Esophagus squamous epithelium (tissue), 5 donors: ENCODE results near the gene OR4C3. TPM values are rescaled to one million over a fixed set of nuclear protein-coding genes. Genes with fewer than 3 reads are reported as not detected.
"Not testable (repeated sequence)": the region's sequence is repeated elsewhere in the genome, so short reads cannot be mapped to it uniquely, and the experiment has no call there.

Experiments
- DNase-seq: peaks from one replicate; lab custom pipeline; 2025; lab: John Stamatoyannopoulos, UW
- H3K27ac ChIP-seq, 4 donors: fragments of 200-600 bp; sonication (generic); one replicate each; pipeline ENCODE4 v1.5.1; 2016 to 2019; ENCODE audit warnings: mild to moderate bottlenecking in 1 of 4
- H3K27me3 ChIP-seq, 4 donors: fragments of 200-600 bp; sonication (generic); 1 replicate in 3 of 4; 2 replicates in 1 of 4; pipeline versions ENCODE4 v1.5.1 to v1.6.0; 2017 to 2021; ENCODE audit warnings: antibody characterized with exemption in 1 of 4
- H3K36me3 ChIP-seq, 3 donors: fragments of 200-600 bp; sonication (generic); one replicate each; pipeline ENCODE4 v1.5.1; 2016 to 2019
- H3K4me1 ChIP-seq, 3 donors: fragments of 200-600 bp; sonication (generic); one replicate each; pipeline ENCODE4 v1.5.1; 2017 to 2019
- H3K4me3 ChIP-seq, 4 donors: fragments of 200-600 bp; sonication (generic); 1 replicate in 3 of 4; 2 replicates in 1 of 4; pipeline ENCODE4 v1.5.1; 2016 to 2019; ENCODE audit warnings: mild to moderate bottlenecking in 2 of 4, moderate library complexity in 1 of 4
- H3K9me3 ChIP-seq, 3 donors: fragments of 200-600 bp; sonication (generic); one replicate each; pipeline ENCODE4 v1.5.1; 2016 to 2019
- POLR2A ChIP-seq, 4 donors: fragments of 450-650 bp; IDR thresholded peaks; one replicate each; pipeline ENCODE4 v1.6.1; 2017; ENCODE audit warnings: antibody characterized with exemption in 4 of 4, mild to moderate bottlenecking in 4 of 4, moderate library complexity in 3 of 4
- WGBS, 2 donors: methylation state at CpG; one replicate each; pipeline ENCODE4 v1.1.5; 2018; 5-methylcytosine and 5-hydroxymethylcytosine counted together
- intact Hi-C: fragments of 100-400 bp; cut with DNase I; formaldehyde crosslinking; loops from one replicate; pipeline ENCODE4 v1.15.0; 2022
- total RNA-seq, 4 donors: library from RNA; depleted of rRNA; stranded (reverse); fragments of >200 nt; gene quantifications; one replicate each; pipeline ENCODE4 v1.1.0, GENCODE V29; 2016
- TF ChIP-seq, protein P1 (sequence below), 6 experiments: fragments of 450-650 bp in 4 of 6; fragments of 200-600 bp in 2 of 6; sonication (generic) in 2 of 6; IDR thresholded peaks; one replicate each; pipeline ENCODE4 v1.5.1; 2016 to 2019; ENCODE audit warnings: antibody characterized with exemption in 6 of 6, mild to moderate bottlenecking in 4 of 6, moderate library complexity in 4 of 6
- donor health status: DM: yes; HTN: yes; CAD: no.

Gene OR4C3
- total RNA-seq, 4 donors from 2014 or later: not detected

DNA sequence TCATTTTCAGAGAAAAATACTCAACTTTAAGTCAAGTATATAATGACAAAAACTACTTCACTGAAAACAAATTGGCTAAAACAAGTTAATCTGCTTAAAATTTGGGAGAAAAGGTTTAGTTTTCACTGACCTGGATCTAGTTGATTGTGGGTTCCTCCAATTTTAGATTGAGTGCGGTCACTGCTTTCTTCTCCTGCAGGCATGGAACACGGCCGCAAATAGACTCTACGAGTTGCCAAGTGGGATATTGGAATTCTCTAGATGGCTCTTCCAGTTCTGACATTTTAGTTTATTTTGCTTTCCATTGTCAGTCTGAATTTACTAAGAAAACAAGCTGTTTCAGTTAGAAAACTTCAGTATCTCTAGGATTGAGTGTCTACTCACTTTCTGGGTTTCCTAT, 29.3 kb downstream of the OR4C3 start:
- Histone ChIP-seq H3K27ac (no peak overlapping the region), H3K27me3 (no peaks in the 10 kb centered on the region), H3K4me3 (no peak overlapping the region), H3K36me3 (no peaks in the 10 kb centered on the region), H3K4me1 (no peaks in the 10 kb centered on the region), H3K9me3 (no peaks in the 10 kb centered on the region)
- intact Hi-C loops: no loop called here
- no peak for DNase-seq
- WGBS, 2 donors: 80 to 86% methylated on average over 4 of the region's 4 CpGs
- TF ChIP-seq POLR2A (IDR thresholded peaks at IDR 0.05): no peak
- TF ChIP-seq, protein P1, sequence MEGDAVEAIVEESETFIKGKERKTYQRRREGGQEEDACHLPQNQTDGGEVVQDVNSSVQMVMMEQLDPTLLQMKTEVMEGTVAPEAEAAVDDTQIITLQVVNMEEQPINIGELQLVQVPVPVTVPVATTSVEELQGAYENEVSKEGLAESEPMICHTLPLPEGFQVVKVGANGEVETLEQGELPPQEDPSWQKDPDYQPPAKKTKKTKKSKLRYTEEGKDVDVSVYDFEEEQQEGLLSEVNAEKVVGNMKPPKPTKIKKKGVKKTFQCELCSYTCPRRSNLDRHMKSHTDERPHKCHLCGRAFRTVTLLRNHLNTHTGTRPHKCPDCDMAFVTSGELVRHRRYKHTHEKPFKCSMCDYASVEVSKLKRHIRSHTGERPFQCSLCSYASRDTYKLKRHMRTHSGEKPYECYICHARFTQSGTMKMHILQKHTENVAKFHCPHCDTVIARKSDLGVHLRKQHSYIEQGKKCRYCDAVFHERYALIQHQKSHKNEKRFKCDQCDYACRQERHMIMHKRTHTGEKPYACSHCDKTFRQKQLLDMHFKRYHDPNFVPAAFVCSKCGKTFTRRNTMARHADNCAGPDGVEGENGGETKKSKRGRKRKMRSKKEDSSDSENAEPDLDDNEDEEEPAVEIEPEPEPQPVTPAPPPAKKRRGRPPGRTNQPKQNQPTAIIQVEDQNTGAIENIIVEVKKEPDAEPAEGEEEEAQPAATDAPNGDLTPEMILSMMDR (IDR thresholded peaks at IDR 0.05): no peak

DNA sequence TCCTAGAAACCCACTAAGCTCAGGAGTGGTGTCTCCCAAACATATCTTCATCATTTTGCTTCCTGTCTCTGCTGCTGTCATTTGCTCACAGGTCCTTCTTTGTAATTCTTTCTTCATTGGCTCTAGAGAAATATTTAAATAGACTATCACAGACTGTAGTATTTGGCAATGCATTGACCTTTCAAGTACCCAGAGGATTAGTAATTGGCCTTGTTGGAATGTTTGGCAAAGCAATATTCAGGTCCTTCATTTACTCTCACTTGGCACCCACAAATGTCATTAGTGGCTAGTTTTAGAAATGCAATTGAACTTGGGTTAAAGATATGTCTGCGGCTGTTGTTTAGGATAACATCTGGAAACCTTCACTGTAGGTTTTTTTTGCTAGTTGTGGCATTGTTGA, 30.0 kb downstream of the OR4C3 start:
- no peaks in the 10 kb centered on the region for H3K9me3 ChIP-seq
- intact Hi-C loops: no loop called here
- WGBS, 2 donors: 84 to 100% methylated on average over 1 of the region's 1 CpG
- no peak overlapping the region for H3K4me3 ChIP-seq
- H3K4me1 ChIP-seq: no peaks in the 10 kb centered on the region
- H3K27ac ChIP-seq: no peak overlapping the region
- no peaks in the 10 kb centered on the region for H3K36me3 ChIP-seq
- DNase-seq: no peak
- H3K27me3 ChIP-seq: no peaks in the 10 kb centered on the region
- TF ChIP-seq POLR2A (IDR thresholded peaks at IDR 0.05): no peak
- TF ChIP-seq, protein P1 (IDR thresholded peaks at IDR 0.05): no peak

DNA sequence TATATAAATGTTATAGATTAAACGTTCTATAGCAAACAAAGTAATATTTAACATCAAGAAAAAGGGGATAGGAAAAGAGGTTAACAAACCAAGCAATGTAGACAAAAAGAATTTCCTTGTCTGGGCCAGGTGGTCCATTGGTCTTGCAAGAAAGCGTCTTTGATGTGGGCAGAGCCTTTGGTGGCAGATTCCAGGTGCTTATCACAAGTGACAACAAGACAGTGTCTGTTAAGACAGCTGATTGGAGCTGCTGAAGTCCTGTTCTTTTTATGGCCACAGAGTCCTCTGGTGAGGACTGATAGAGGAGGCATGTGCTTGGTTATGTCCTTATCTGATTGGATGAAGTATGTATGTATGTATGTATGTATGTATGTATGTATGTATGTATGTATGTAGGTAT, 36.6 kb downstream of the OR4C3 start:
- 39 to 43% methylated on average over 2 of the region's 2 CpGs for WGBS, 2 donors

DNA sequence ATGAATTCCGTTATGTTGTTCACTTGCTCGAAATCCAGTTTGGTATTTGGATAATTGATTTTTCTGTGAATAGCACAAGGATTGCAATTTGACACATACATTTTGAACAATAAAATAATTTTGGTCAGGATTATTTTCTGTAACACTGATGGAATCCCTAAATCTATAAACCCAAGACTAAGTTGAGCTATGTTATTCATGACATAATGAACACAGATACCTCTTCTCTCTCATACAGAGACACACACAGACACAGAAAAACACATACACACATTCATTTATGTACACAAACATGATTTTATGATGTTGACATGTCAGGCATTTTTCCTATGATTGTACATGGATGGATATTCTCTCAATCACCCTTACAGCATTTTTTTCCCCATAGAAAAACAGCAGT, 41.6 kb downstream of the OR4C3 start, which contains the start of gene OR4C5:
TSS of gene OR4C5 (minus strand) at position 101 of the 400 bp plus-strand sequence. CDS start at position 101, 0 bp downstream.
- DNase-seq: no peak
- TF ChIP-seq, protein P1 (IDR thresholded peaks at IDR 0.05): no peak
- no peak for TF ChIP-seq POLR2A (IDR thresholded peaks at IDR 0.05)
- WGBS, 2 donors: 71 to 72% methylated on average over 2 of the region's 2 CpGs
- intact Hi-C loops: no loop called here
- H3K4me1 ChIP-seq: no peaks in the 10 kb centered on the region
- H3K27ac ChIP-seq: no peak within 1 kb of the TSS
- no peaks in the 10 kb centered on the region for H3K27me3 ChIP-seq
- H3K9me3 ChIP-seq: no peaks in the 10 kb centered on the region
- H3K36me3 ChIP-seq: no peaks in the 10 kb centered on the region
- H3K4me3 ChIP-seq: no peak within 1 kb of the TSS

More for the DNA sequence above, 36.6 kb downstream of the OR4C3 start:
- H3K27ac ChIP-seq, H3K9me3 ChIP-seq, H3K4me3 ChIP-seq, DNase-seq, H3K27me3 ChIP-seq, H3K4me1 ChIP-seq, H3K36me3 ChIP-seq, intact Hi-C loops: not testable (repeated sequence)

Other genes with a start within 250 kb of the OR4C3 start
- not detected for gene OR4B1, start 108.1 kb upstream of the OR4C3 start, total RNA-seq
- gene OR4X2, start 79.8 kb upstream of the OR4C3 start, total RNA-seq: not detected
- not detected for gene OR4X1, start 61.1 kb upstream of the OR4C3 start, total RNA-seq
- gene OR4S1, start 18.7 kb upstream of the OR4C3 start, total RNA-seq: not detected
- not detected for gene OR4C5, start 41.5 kb downstream of the OR4C3 start, total RNA-seq
- gene OR4A47, start 163.9 kb downstream of the OR4C3 start, total RNA-seq: not detected